HS-5 (cell line): ENCODE measurements around the gene CIAO3.

Source experiments
- DNase-seq: peaks from one replicate; pipeline ENCODE4 v3.0.0-alpha.2; 2012; ENCODE audit warnings: low read depth

Gene CIAO3

GRCh38 chr16:775236-775796 lies 34.5 kb upstream of the CIAO3 start:
- DNase-seq, result no peak

- DNase-seq, result no peak
Observed at GRCh38 chr16:774086-775001, 33.5 kb upstream of the CIAO3 start.

- DNase-seq, result no peak
Observed at GRCh38 chr16:772959-773358, 32.2 kb upstream of the CIAO3 start.

- DNase-seq, result no peak
Observed at GRCh38 chr16:770411-770810, 29.6 kb upstream of the CIAO3 start.

GRCh38 chr16:769934-770333 lies 29.1 kb upstream of the CIAO3 start:
- DNase-seq, result no peak

- no peak for DNase-seq
Observed at GRCh38 chr16:769184-769784, 28.5 kb upstream of the CIAO3 start.

GRCh38 chr16:768428-768827 lies 27.6 kb upstream of the CIAO3 start:
- DNase-seq, result no peak

GRCh38 chr16:767743-768235 lies 27.0 kb upstream of the CIAO3 start:
- no peak for DNase-seq

GRCh38 chr16:766820-767640 lies 26.2 kb upstream of the CIAO3 start:
- DNase-seq, result no peak

- DNase-seq, result no peak
Observed at GRCh38 chr16:766008-766819, 25.4 kb upstream of the CIAO3 start.

GRCh38 chr16:765488-765865 lies 24.7 kb upstream of the CIAO3 start:
- DNase-seq, result no peak

- no peak for DNase-seq
Observed at GRCh38 chr16:764848-765487, 24.2 kb upstream of the CIAO3 start.

- DNase-seq, result no peak
Observed at GRCh38 chr16:764184-764750, 23.5 kb upstream of the CIAO3 start.

- no peak for DNase-seq
Observed at GRCh38 chr16:763369-764183, 22.8 kb upstream of the CIAO3 start.

GRCh38 chr16:762595-763268 lies 21.9 kb upstream of the CIAO3 start:
- no peak for DNase-seq

GRCh38 chr16:761625-762513 lies 21.1 kb upstream of the CIAO3 start:
- no peak for DNase-seq

GRCh38 chr16:760545-761343 lies 19.9 kb upstream of the CIAO3 start, which contains the start of gene MSLN:
Gene MSLN (plus strand): TSS chr16:760734. CDS start chr16:762681, 1,947 bp downstream.
- no peak for DNase-seq
